Astrocyte of the cerebellum (primary cell): Measurements from ENCODE around the gene ABCD3.
"Not testable (repeated sequence)": the region's sequence is repeated elsewhere in the genome, so short reads cannot be mapped to it uniquely, and the experiment has no call there.

Experiments used
- DNase-seq: peaks from one replicate; pipeline ENCODE4 v3.0.0-alpha.2; 2011; ENCODE audit warnings: low read depth
- H3K4me3 ChIP-seq: 2 replicates; pipeline ENCODE4 v1.5.1; 2011; ENCODE audit warnings: mild to moderate bottlenecking, low read depth, low read length, moderate library complexity
- CTCF ChIP-seq: IDR thresholded peaks from 2 replicates; pipeline ENCODE4 v1.5.1; 2012; ENCODE audit warnings: low read length, low read depth, moderate library complexity, mild to moderate bottlenecking; ENCODE audit errors: missing control alignments
- in situ Hi-C: cut with HindIII; loops from 2 replicates; pipeline ENCODE4 v1.10.0; 2017; ENCODE audit warnings: low sequenced_read_pairs

Gene ABCD3

GRCh38 chr1:94562519-94563260 lies 144.5 kb downstream of the ABCD3 start:
- no peak for TF ChIP-seq CTCF
- in situ Hi-C loops, result no loop called here
- DNase-seq, result no peak
- no peak overlapping the region for H3K4me3 ChIP-seq

GRCh38 chr1:94565901-94566300 lies 147.7 kb downstream of the ABCD3 start:
- DNase-seq, result no peak
- H3K4me3 ChIP-seq, result no peak overlapping the region
- in situ Hi-C loops, result no loop called here
- no peak for TF ChIP-seq CTCF

- in situ Hi-C loops, H3K4me3 ChIP-seq, DNase-seq: not testable (repeated sequence)
These were observed 148.2 kb downstream of the ABCD3 start for GRCh38 chr1:94566436-94566835.

GRCh38 chr1:94567975-94568607 lies 149.9 kb downstream of the ABCD3 start:
- DNase-seq, in situ Hi-C loops, H3K4me3 ChIP-seq: not testable (repeated sequence)
